Lower lobe of right lung (tissue), 2 donors: ENCODE results near the gene C11orf52. TPM values are rescaled to one million over a fixed set of nuclear protein-coding genes. Genes with fewer than 3 reads are reported as not detected.
"Not testable (repeated sequence)": the region's sequence is repeated elsewhere in the genome, so short reads cannot be mapped to it uniquely, and the experiment has no call there.

Experiments used
- ATAC-seq, 2 donors: fragments of 200-7000 bp; cut with Tn5 transposase; one replicate each; pipeline ENCODE4 v1.9.1; 2020 to 2022; ENCODE audit warnings: mild to moderate bottlenecking in 2 of 2, moderate library complexity in 2 of 2
- DNase-seq: peaks from one replicate; pipeline ENCODE4 v3.0.0-alpha.2; 2020
- H3K27ac ChIP-seq: fragments of 200-600 bp; one replicate; pipeline ENCODE4 v1.8.0; 2022
- H3K27me3 ChIP-seq: fragments of 200-600 bp; one replicate; pipeline ENCODE4 v1.8.0; 2022; ENCODE audit warnings: low read depth
- H3K36me3 ChIP-seq: fragments of 200-600 bp; one replicate; pipeline ENCODE4 v1.8.0; 2022; ENCODE audit warnings: mild to moderate bottlenecking
- H3K4me1 ChIP-seq: fragments of 200-600 bp; one replicate; pipeline ENCODE4 v1.8.0; 2022
- H3K4me3 ChIP-seq: fragments of 200-600 bp; one replicate; pipeline ENCODE4 v1.8.0; 2022; ENCODE audit warnings: mild to moderate bottlenecking
- H3K9me3 ChIP-seq: fragments of 200-600 bp; one replicate; pipeline ENCODE4 v1.8.0; 2022
- CTCF ChIP-seq: fragments of 200-600 bp; IDR thresholded peaks from one replicate; pipeline ENCODE4 v1.8.0; 2022; ENCODE audit warnings: antibody characterized with exemption, mild to moderate bottlenecking
- intact Hi-C: fragments of 100-400 bp; cut with DNase I; formaldehyde crosslinking; loops from one replicate; pipeline ENCODE4 v1.11.0; 2022
- total RNA-seq: library from RNA; stranded (reverse); fragmentation: NEBNext Ultra II Directional; extraction: Animal tissue kit (Norgen Biotek cat#: 25700); gene quantifications from one replicate; pipeline ENCODE4 v1.2.1, GENCODE V29; 2021
- donor health status: DM: no; HTN: yes; CAD: no; lungs with severe emphysema.

The C11orf52 gene
- total RNA-seq, 1 donor from 2014 or later = 14.6 TPM

DNA sequence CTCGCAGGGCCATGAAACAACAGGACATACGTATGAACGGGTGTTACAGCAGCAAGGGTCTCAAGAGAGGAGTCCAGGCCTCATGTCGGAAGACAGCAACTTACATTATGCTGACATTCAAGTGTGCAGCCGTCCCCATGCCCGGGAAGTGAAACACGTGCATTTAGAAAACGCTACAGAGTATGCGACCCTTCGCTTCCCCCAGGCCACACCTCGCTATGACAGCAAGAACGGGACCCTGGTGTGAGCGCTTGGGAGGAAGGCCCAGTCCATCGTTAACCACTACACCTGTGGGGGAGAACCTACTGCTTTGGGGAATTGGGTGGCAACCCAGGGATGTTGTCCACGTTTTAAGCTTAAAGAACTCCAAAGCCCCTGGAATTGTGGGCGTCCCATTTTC lies 7.2 kb downstream of the C11orf52 start:
- no peaks in the 10 kb centered on the region for H3K27me3 ChIP-seq
- ATAC-seq = no peak
- peaks cover 55% of the 10 kb centered on the region for H3K4me1 ChIP-seq
- no peak overlapping the region for H3K4me3 ChIP-seq
- peak overlapping the region; percentile 84 for H3K27ac ChIP-seq
- intact Hi-C loops = no loop called here
- no peaks in the 10 kb centered on the region for H3K36me3 ChIP-seq
- DNase-seq = no peak
- TF ChIP-seq CTCF = no peak
- H3K9me3 ChIP-seq = no peaks in the 10 kb centered on the region

DNA sequence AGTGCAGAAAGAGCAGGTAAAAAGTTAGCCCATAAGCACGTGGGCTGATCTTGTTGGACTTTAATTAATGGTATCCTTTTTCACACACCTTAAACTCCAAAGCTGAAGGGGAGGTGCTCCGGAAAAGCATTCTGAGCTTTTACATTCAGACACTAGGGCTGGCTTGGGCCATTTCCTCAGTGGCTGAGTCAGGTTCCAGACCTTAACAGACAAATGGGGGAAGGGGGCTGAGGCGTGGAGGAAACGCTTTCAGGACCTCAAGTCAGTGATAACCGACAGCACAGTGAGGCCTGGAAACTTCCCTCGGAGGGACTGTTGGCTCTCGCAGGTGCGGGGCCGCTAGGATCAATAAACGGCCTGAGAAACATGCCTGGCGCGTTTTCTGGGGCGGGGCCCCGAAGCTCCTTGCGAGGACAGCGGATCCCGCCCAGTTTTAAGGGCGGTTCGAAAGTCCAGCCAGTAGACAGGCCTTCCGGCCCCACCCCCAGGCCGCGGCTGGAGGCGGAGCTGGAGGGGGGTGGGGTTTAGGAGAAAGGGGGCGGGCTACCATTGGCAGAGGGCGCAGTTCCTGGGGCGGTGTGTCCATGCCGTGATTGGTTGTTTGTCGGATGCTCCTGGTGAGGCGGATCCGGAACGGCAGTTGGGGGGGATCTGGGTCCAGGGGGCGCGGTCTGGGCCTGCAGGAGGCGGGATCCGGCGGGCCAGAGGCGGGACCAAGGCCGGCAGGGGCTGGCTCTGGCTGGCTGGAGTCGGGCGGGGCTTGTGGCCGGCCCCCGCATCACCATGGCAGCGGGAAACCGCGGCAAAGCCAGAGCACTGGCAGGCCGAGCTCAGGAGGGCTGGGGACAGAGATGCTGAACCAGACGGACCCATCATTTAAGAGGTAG lies 8.0 kb downstream of the C11orf52 start:
- ATAC-seq (peak; percentile 97 to 98), DNase-seq (peak; percentile 98)
- H3K27me3 ChIP-seq = no peaks in the 10 kb centered on the region
- H3K9me3 ChIP-seq = no peaks in the 10 kb centered on the region
- peak overlapping the region; percentile 84 for H3K27ac ChIP-seq
- no peaks in the 10 kb centered on the region for H3K36me3 ChIP-seq
- peak overlapping the region; percentile 53 for H3K4me3 ChIP-seq
- H3K4me1 ChIP-seq = peaks cover 51% of the 10 kb centered on the region
- intact Hi-C loops = no loop called here
- no peak for TF ChIP-seq CTCF

GRCh38 chr11:111930472-111930871 lies 11.8 kb downstream of the C11orf52 start:
- no peak overlapping the region for H3K27ac ChIP-seq
- H3K4me3 ChIP-seq = no peak overlapping the region

GRCh38 chr11:111932611-111932950 lies 13.9 kb downstream of the C11orf52 start:
- peaks cover 23% of the 10 kb centered on the region for H3K4me1 ChIP-seq
- no peaks in the 10 kb centered on the region for H3K9me3 ChIP-seq
- no peak for TF ChIP-seq CTCF
- intact Hi-C loops = loop anchor here (10.0 kb wide), 1 partner anchor 52 kb away; no protein-coding TSS in a partner anchor
- no peak overlapping the region for H3K4me3 ChIP-seq
- ATAC-seq = no peak
- H3K27ac ChIP-seq = no peak overlapping the region
- H3K27me3 ChIP-seq = no peaks in the 10 kb centered on the region
- DNase-seq = no peak
- no peaks in the 10 kb centered on the region for H3K36me3 ChIP-seq

More at GRCh38 chr11:111930472-111930871, 11.8 kb downstream of the C11orf52 start:
- no peak for DNase-seq
- no peak for TF ChIP-seq CTCF
- Histone ChIP-seq H3K27me3 (no peaks in the 10 kb centered on the region), H3K4me1 (peaks cover 25% of the 10 kb centered on the region), H3K9me3 (no peaks in the 10 kb centered on the region), H3K36me3 (no peaks in the 10 kb centered on the region)
- ATAC-seq = no peak
- intact Hi-C loops = loop anchor here (10.0 kb wide), 1 partner anchor 54 kb away; no protein-coding TSS in a partner anchor

DNA sequence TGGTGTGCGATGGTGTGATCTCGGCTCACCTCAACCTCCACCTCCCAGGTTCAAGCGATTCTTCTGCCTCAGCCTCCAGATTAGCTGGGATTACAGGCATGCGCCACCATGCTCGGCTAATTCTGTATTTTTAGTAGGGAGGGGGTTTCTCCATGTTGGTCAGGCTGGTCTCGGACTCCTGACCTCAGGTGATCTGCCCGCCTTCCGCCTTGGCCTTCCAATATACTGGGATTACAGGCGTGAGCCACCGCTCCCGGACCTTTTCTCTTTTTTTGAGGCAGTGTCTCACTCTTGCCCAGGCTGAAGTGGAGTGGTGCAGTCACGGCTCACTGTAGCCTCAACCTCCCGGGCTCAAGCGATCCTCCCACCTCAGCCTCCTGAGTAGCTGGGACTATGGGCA lies 14.5 kb downstream of the C11orf52 start:
- not testable (repeated sequence) for H3K27ac ChIP-seq

DNA sequence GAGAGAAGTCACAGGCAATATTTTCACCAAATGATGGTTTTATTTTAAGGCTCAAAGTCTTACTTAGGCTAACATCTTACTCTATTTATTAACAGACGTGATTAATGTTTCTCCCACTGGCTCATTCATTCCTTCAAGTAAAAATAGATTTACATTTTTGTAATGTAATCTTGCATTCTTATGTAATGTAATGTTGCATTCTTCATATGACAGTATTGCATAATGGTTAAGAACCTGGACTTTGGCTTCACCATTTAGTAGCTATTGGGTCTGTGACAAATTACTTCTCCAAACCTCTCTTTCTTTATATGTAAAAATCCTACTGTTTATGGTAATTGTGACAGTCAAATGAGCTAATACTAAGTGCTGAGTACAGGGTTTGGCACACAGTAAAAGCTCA lies 15.2 kb downstream of the C11orf52 start:
- Histone ChIP-seq H3K4me3 (no peak overlapping the region), H3K27ac (no peak overlapping the region), H3K36me3 (no peaks in the 10 kb centered on the region), H3K27me3 (no peaks in the 10 kb centered on the region), H3K4me1 (peaks cover 33% of the 10 kb centered on the region), H3K9me3 (no peaks in the 10 kb centered on the region)
- DNase-seq (no peak), ATAC-seq (no peak)
- TF ChIP-seq CTCF = no peak
- intact Hi-C loops = loop anchor here (10.0 kb wide), 1 partner anchor 51 kb away; no protein-coding TSS in a partner anchor

More for the DNA sequence above, 14.5 kb downstream of the C11orf52 start:
- DNase-seq, H3K27me3 ChIP-seq, H3K9me3 ChIP-seq, ATAC-seq, H3K4me3 ChIP-seq, H3K36me3 ChIP-seq: not testable (repeated sequence)
- peaks cover 26% of the 10 kb centered on the region for H3K4me1 ChIP-seq
- intact Hi-C loops = loop anchor here (10.0 kb wide), 1 partner anchor 52 kb away; no protein-coding TSS in a partner anchor
